Pancreas (tissue), 10 donors: ENCODE data around the gene ABCD3. TPM values are rescaled to one million over a fixed set of nuclear protein-coding genes. Genes with fewer than 3 reads are reported as not detected.

Source experiments
- ATAC-seq, 4 donors: fragments of 200-7000 bp; cut with Tn5 transposase; one replicate each; pipeline versions ENCODE4 v1.8.0 to v1.9.1; 2020; ENCODE audit warnings: mild to moderate bottlenecking in 4 of 4, moderate library complexity in 4 of 4
- DNase-seq, 6 donors: peaks; one replicate each; pipeline ENCODE4 v3.0.0-alpha.2; 2020
- FAIRE-seq: peaks from 2 replicates; lab custom pipeline; 2012; peaks lifted over from hg19 to GRCh38; lab: Jason Lieb, UNC
- H3K27ac ChIP-seq, 4 donors: fragments of 200-600 bp; sonication (generic); 1 replicate in 3 of 4; 2 replicates in 1 of 4; pipeline versions ENCODE4 v1.5.0 to v1.8.0; 2020
- H3K27me3 ChIP-seq, 4 donors: fragments of 200-600 bp; one replicate each; pipeline ENCODE4 v1.8.0; 2021
- H3K36me3 ChIP-seq, 3 donors: fragments of 200-600 bp; sonication (generic) in 1 of 3; one replicate each; pipeline versions ENCODE4 v1.5.0 to v1.8.0; 2020 to 2021
- H3K4me1 ChIP-seq, 3 donors: fragments of 200-600 bp; one replicate each; pipeline ENCODE4 v1.8.0; 2021
- H3K4me3 ChIP-seq, 4 donors: fragments of 200-600 bp; sonication (generic) in 2 of 4; one replicate each; pipeline versions ENCODE4 v1.5.0 to v1.8.0; 2020 to 2021
- H3K9me3 ChIP-seq, 4 donors: fragments of 200-600 bp; one replicate each; pipeline ENCODE4 v1.8.0; 2021
- WGBS, 2 donors: extraction: QIAGEN DNeasy Blood & Tissue Kit; methylation state at CpG; one replicate each; pipeline ENCODE4 v1.1.7; 2013; 5-methylcytosine and 5-hydroxymethylcytosine counted together
- intact Hi-C, 3 donors: fragments of 100-400 bp; cut with DNase I; formaldehyde crosslinking; loops; one replicate each; pipeline versions ENCODE4 v1.11.1 to v1.14.2; 2022
- polyA plus RNA-seq, 2 donors: library from polyadenylated mRNA; stranded (reverse); fragments of 200-250 nt; gene quantifications; one replicate each; pipeline ENCODE4 v1.2.3, GENCODE V29; 2013
- total RNA-seq, 6 donors: library from RNA; stranded (reverse); fragmentation: NEBNext Ultra II Directional in 4 of 6; extraction: Animal tissue kit (Norgen Biotek cat#: 25700) in 4 of 6; gene quantifications; one replicate each; pipeline versions ENCODE4 v1.2.1 to v1.2.4, GENCODE V29; 2021 to 2023
- TF ChIP-seq, protein P1 (sequence below), 4 donors: fragments of 200-600 bp; sonication (generic) in 3 of 4; IDR thresholded peaks; one replicate each; pipeline versions ENCODE4 v1.5.0 to v1.8.0; 2021; ENCODE audit warnings: antibody characterized with exemption in 4 of 4
- donor health status: healthy with polysubstance abuse.
- donor health status: DM: no; HTN: no; CAD: no; lungs with moderate emphysema.
- donor health status: DM: no; HTN: no; CAD: no.
- donor health status: control.
- donor health status: control.
- donor health status: Bipolar disorder and iron deficiency.
- donor health status: DM: yes; HTN: yes; CAD: no.
- donor health status: DM: no; HTN: no; CAD: no.
- donor health status: DM: no; HTN: no; CAD: no.
- donor health status: DM: yes; HTN: yes; CAD: no.

The ABCD3 gene
- total and polyA plus RNA-seq, 8 donors: 11.7 to 35.8 (median 30.8) TPM

DNA sequence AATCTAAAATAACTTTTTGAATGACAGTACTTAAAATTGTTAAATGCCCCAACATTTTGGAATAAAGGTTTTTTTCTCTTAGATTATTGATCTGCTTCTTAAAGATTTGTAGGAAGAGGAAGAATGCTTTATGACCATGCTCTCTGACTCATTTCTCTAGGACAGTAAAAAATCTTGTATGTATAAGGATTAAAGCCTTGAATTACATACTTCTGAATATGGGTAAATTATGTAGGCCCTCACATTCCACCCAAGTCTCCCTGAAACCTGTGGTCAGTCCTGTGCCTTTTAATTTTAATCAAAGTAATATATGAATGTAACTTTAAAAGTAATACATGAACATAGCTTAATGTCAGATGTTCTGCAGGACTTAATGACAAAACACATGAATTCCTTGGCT, 50.5 kb downstream of the ABCD3 start:
- Histone ChIP-seq H3K27ac (no peak overlapping the region), H3K4me3 (no peak overlapping the region), H3K36me3 (peaks cover 0 to 10% (median 0%) of the 10 kb centered on the region in 3 donors), H3K4me1 (peaks cover 0 to 4% (median 0%) of the 10 kb centered on the region in 3 donors), H3K27me3 (no peaks in the 10 kb centered on the region), H3K9me3 (no peaks in the 10 kb centered on the region)
- FAIRE-seq: no peak
- no peak for DNase-seq
- TF ChIP-seq, protein P1, sequence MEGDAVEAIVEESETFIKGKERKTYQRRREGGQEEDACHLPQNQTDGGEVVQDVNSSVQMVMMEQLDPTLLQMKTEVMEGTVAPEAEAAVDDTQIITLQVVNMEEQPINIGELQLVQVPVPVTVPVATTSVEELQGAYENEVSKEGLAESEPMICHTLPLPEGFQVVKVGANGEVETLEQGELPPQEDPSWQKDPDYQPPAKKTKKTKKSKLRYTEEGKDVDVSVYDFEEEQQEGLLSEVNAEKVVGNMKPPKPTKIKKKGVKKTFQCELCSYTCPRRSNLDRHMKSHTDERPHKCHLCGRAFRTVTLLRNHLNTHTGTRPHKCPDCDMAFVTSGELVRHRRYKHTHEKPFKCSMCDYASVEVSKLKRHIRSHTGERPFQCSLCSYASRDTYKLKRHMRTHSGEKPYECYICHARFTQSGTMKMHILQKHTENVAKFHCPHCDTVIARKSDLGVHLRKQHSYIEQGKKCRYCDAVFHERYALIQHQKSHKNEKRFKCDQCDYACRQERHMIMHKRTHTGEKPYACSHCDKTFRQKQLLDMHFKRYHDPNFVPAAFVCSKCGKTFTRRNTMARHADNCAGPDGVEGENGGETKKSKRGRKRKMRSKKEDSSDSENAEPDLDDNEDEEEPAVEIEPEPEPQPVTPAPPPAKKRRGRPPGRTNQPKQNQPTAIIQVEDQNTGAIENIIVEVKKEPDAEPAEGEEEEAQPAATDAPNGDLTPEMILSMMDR (IDR thresholded peaks at IDR 0.05): no peak
- ATAC-seq: no peak
- intact Hi-C loops: no loop called here

DNA sequence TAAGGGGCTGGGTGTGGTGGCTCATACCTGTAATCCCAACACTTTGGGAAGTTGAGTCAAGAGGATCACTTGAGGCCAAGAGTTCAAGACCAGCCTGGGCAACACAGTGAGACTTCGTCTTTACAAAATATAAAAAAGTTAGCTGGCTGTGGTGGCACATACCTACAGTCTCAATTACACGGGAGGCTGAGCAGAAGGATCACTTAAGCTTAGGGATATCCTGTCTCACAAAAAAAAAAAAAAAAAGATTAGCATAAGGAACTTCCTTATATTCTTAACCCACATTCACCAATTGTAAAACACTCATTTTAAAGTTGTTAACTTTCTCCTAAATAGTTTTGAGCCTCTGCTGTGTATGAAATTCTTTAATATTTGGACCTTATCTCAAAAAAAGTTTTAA, 53.1 kb downstream of the ABCD3 start:
- TF ChIP-seq, protein P1 (IDR thresholded peaks at IDR 0.05): no peak
- ATAC-seq (no peak), FAIRE-seq (no peak), DNase-seq (no peak)
- 87 to 96% methylated on average over 2 of the region's 2 CpGs for WGBS, 2 donors
- H3K36me3 ChIP-seq: peaks cover 0 to 2% (median 0%) of the 10 kb centered on the region in 3 donors
- no peaks in the 10 kb centered on the region for H3K4me1 ChIP-seq
- intact Hi-C loops: no loop called here
- no peaks in the 10 kb centered on the region for H3K9me3 ChIP-seq
- no peak overlapping the region for H3K4me3 ChIP-seq
- no peak overlapping the region for H3K27ac ChIP-seq
- H3K27me3 ChIP-seq: no peaks in the 10 kb centered on the region

DNA sequence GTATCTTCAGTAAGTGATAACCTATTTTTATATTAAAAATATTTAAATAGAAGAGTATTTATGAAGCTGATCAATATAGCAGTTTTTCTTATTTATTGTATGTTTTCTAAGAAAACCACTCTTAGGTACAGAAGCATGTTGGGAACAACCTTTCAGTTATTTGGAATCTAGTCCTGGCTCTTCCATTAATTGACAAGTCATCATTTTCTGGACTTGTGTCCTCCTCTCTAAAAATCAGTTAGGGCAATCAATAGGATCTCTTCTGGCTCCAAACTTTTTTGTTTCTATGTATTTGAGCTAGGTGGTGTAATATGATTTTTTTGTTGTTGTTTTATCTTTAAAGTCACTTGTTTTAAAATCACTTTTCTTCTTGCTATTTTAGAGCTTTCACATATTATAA, 57.0 kb downstream of the ABCD3 start:
- TF ChIP-seq, protein P1 (IDR thresholded peaks at IDR 0.05): no peak
- ATAC-seq: no peak
- H3K27me3 ChIP-seq: no peaks in the 10 kb centered on the region
- no peak for DNase-seq
- intact Hi-C loops: no loop called here
- no peak for FAIRE-seq
- no peaks in the 10 kb centered on the region for H3K4me1 ChIP-seq
- no peak overlapping the region for H3K27ac ChIP-seq
- H3K4me3 ChIP-seq: no peak overlapping the region
- no peaks in the 10 kb centered on the region for H3K9me3 ChIP-seq
- peaks cover 0 to 2% (median 0%) of the 10 kb centered on the region in 3 donors for H3K36me3 ChIP-seq

DNA sequence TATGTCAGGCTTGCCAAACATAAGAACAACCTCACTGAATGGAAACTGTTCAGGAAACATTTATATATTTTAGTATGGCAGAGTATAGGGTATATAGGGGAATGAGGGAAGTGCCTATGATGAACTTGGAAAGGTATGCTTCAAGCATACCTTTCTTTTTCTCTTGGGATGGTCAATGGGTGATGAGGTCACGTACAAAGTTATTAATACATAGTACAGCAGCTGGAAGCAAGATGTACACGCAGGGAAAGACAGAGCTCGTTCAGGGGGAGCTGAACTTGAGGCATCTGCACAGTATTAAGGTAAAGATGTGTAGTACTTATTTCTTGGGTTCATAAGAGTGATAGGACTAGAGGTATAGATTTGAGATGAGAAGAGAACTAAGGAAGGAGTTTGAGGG, 61.5 kb downstream of the ABCD3 start:
- Histone ChIP-seq H3K4me1 (peaks cover 0 to 9% (median 4%) of the 10 kb centered on the region in 3 donors), H3K27ac (no peak overlapping the region), H3K27me3 (no peaks in the 10 kb centered on the region), H3K4me3 (no peak overlapping the region), H3K9me3 (no peaks in the 10 kb centered on the region), H3K36me3 (peaks cover 0 to 7% (median 2%) of the 10 kb centered on the region in 3 donors)
- TF ChIP-seq, protein P1 (IDR thresholded peaks at IDR 0.05): no peak
- intact Hi-C loops: loop anchor here in 1 of 3 donors (10.0 kb wide), 1 partner anchor 325 kb away; no protein-coding TSS in a partner anchor
- ATAC-seq: no peak
- no peak for DNase-seq
- no peak for FAIRE-seq
- 77 to 94% methylated on average over 3 of the region's 3 CpGs for WGBS, 2 donors

DNA sequence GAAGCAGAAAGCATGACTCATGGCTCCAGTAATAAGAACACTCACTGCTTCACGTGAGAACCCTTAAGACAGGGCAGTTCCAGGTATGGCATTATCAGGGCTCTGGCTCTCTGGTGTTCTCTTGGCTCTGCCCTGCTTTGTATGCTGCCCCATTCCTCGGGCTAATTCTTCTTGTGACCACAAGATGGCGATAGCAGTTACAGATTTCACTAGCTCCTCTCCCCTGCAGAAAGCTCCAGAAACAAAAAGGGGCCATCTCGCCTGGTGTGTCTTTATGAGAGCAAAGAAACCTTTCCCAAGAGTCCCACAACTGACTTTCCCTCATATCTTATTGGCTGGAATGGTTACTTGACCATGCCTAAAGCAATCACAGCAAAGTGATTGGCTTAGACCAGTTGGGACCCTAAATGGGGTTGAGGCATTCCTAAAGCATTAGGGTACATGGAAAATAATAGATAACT, 63.3 kb downstream of the ABCD3 start:
- no peaks in the 10 kb centered on the region for H3K9me3 ChIP-seq
- peak; percentile 96 to 98 (median 97) for ATAC-seq
- no peaks in the 10 kb centered on the region for H3K27me3 ChIP-seq
- H3K4me3 ChIP-seq: no peak overlapping the region
- no peak overlapping the region for H3K27ac ChIP-seq
- peak in 4 of 6 donors; percentile 32 to 71 (median 48) for DNase-seq
- TF ChIP-seq, protein P1 (IDR thresholded peaks at IDR 0.05): peak; percentile 57 to 82 (median 78)
- peaks cover 0 to 9% (median 0%) of the 10 kb centered on the region in 3 donors for H3K36me3 ChIP-seq
- intact Hi-C loops: loop anchor here in 1 of 3 donors (10.0 kb wide), 1 partner anchor 323 kb away; no protein-coding TSS in a partner anchor
- 8 to 9% methylated on average over 4 of the region's 4 CpGs for WGBS, 2 donors
- peaks cover 0 to 9% (median 4%) of the 10 kb centered on the region in 3 donors for H3K4me1 ChIP-seq
- FAIRE-seq: no peak
